Mesenchymal stem cell (in vitro differentiated cells and primary cell): ENCODE data around the gene NLK.

ENCODE experiments used
- DNase-seq: peaks from one replicate; pipeline ENCODE4 v3.0.0-alpha.2; 2013
- H2AFZ ChIP-seq: one replicate; pipeline ENCODE4 v1.6.1; 2013; ENCODE audit warnings: low read depth, mild to moderate bottlenecking, control low read depth, inconsistent platforms, low read length, moderate library complexity
- H2AK5ac ChIP-seq: 2 replicates; pipeline ENCODE4 v1.6.1; 2013; ENCODE audit warnings: low read length, moderate library complexity, mild to moderate bottlenecking, inconsistent platforms; ENCODE audit not compliant: severe bottlenecking
- H2BK120ac ChIP-seq: one replicate; pipeline ENCODE4 v1.6.1; 2013; ENCODE audit warnings: low read depth, mild to moderate bottlenecking, inconsistent platforms, low read length, moderate library complexity
- H2BK12ac ChIP-seq, 2 experiments: one replicate each; pipeline ENCODE4 v1.6.1; 2013; ENCODE audit warnings: inconsistent platforms in 2 of 2, low read length in 2 of 2, mild to moderate bottlenecking in 2 of 2, moderate library complexity in 2 of 2, control low read depth in 1 of 2
- H2BK15ac ChIP-seq: one replicate; pipeline ENCODE4 v1.6.1; 2013; ENCODE audit warnings: mild to moderate bottlenecking, low read depth, inconsistent platforms; ENCODE audit not compliant: poor library complexity, severe bottlenecking
- H2BK5ac ChIP-seq: 2 replicates; pipeline ENCODE4 v1.6.1; 2013; ENCODE audit warnings: low read depth, mild to moderate bottlenecking, low read length, control low read depth, inconsistent platforms; ENCODE audit not compliant: poor library complexity, severe bottlenecking
- H3K14ac ChIP-seq, 2 experiments: one replicate each; pipeline ENCODE4 v1.6.1; 2013; ENCODE audit warnings: inconsistent platforms in 2 of 2, low read length in 2 of 2, control low read depth in 1 of 2, mild to moderate bottlenecking in 1 of 2, moderate library complexity in 1 of 2
- H3K18ac ChIP-seq, 2 experiments: one replicate each; pipeline ENCODE4 v1.6.1; 2013; ENCODE audit warnings: inconsistent platforms in 2 of 2, low read length in 2 of 2, control low read depth in 1 of 2, low read depth in 1 of 2, mild to moderate bottlenecking in 1 of 2
- H3K23ac ChIP-seq, 2 experiments: one replicate each; pipeline ENCODE4 v1.6.1; 2013; ENCODE audit warnings: inconsistent platforms in 2 of 2, low read length in 2 of 2, mild to moderate bottlenecking in 2 of 2, moderate library complexity in 2 of 2, control low read depth in 1 of 2
- H3K27ac ChIP-seq: 2 replicates; pipeline ENCODE4 v1.5.1; 2013; ENCODE audit warnings: mild to moderate bottlenecking, moderate library complexity, low read length, control low read depth, inconsistent platforms; ENCODE audit not compliant: poor library complexity, severe bottlenecking
- H3K27me3 ChIP-seq, 2 experiments: 2 replicates each; pipeline versions ENCODE4 v1.6.1 to v1.7.0; 2013; ENCODE audit warnings: low read length in 2 of 2, mild to moderate bottlenecking in 2 of 2, moderate library complexity in 2 of 2, control low read depth in 1 of 2, inconsistent platforms in 1 of 2; ENCODE audit not compliant: control insufficient read depth in 1 of 2, insufficient read depth in 1 of 2
- H3K36me3 ChIP-seq, 2 experiments: 2 replicates each; pipeline versions ENCODE4 v1.6.1 to v1.7.0; 2013; ENCODE audit warnings: low read length in 2 of 2, control low read depth in 1 of 2, inconsistent platforms in 1 of 2, low read depth in 1 of 2, mild to moderate bottlenecking in 1 of 2; ENCODE audit not compliant: insufficient read depth in 2 of 2, control insufficient read depth in 1 of 2
- H3K4ac ChIP-seq, 2 experiments: one replicate each; pipeline ENCODE4 v1.6.1; 2013; ENCODE audit warnings: inconsistent platforms in 2 of 2, low read length in 2 of 2, mild to moderate bottlenecking in 2 of 2, moderate library complexity in 2 of 2, control low read depth in 1 of 2, low read depth in 1 of 2
- H3K4me1 ChIP-seq: 2 replicates; pipeline ENCODE4 v1.6.1; 2013; ENCODE audit warnings: low read depth, low read length, control low read depth; ENCODE audit not compliant: control insufficient read depth, insufficient read depth
- H3K4me2 ChIP-seq: 2 replicates; pipeline ENCODE4 v1.6.1; 2013; ENCODE audit warnings: low read length, mild to moderate bottlenecking, inconsistent platforms; ENCODE audit not compliant: poor library complexity, severe bottlenecking
- H3K4me3 ChIP-seq, 2 experiments: 2 replicates each; pipeline versions ENCODE4 v1.5.1 to v1.7.0; 2013; ENCODE audit warnings: low read length in 2 of 2, mild to moderate bottlenecking in 2 of 2, control low read depth in 1 of 2, low read depth in 1 of 2; ENCODE audit not compliant: insufficient read depth in 1 of 2
- H3K79me1 ChIP-seq: replicated peaks from 2 replicates; pipeline ENCODE4 v1.6.1; 2013; ENCODE audit warnings: mild to moderate bottlenecking, control low read depth, low read length, inconsistent platforms; ENCODE audit not compliant: poor library complexity, severe bottlenecking
- H3K9ac ChIP-seq: 2 replicates; pipeline ENCODE4 v1.7.0; 2013; ENCODE audit warnings: mild to moderate bottlenecking, low read length, moderate library complexity
- H3K9me3 ChIP-seq: 2 replicates; pipeline ENCODE4 v1.7.0; 2013; ENCODE audit warnings: mild to moderate bottlenecking, low read length; ENCODE audit not compliant: control insufficient read depth
- H4K8ac ChIP-seq: one replicate; pipeline ENCODE4 v1.6.1; 2013; ENCODE audit warnings: inconsistent platforms, mild to moderate bottlenecking, low read length, moderate library complexity
- H4K91ac ChIP-seq: one replicate; pipeline ENCODE4 v1.6.1; 2013; ENCODE audit warnings: mild to moderate bottlenecking, low read length, inconsistent platforms
- WGBS: methylation state at CpG from one replicate; pipeline ENCODE4 v1.1.7; 2013; ENCODE audit warnings: mixed read lengths; 5-methylcytosine and 5-hydroxymethylcytosine counted together

NLK gene

GRCh38 chr17:28043741-28044140 lies 1.3 kb downstream of the NLK start:
- peaks cover 7% of the 10 kb centered on the region for H3K4me1 ChIP-seq
- no peak overlapping the region for H2BK12ac ChIP-seq
- no peak overlapping the region for H2BK5ac ChIP-seq
- H3K14ac ChIP-seq, result no peak overlapping the region
- H3K4ac ChIP-seq, result no peak overlapping the region
- H3K9ac ChIP-seq, result no peak overlapping the region
- H3K36me3 ChIP-seq, result peaks cover 7% of the 10 kb centered on the region in 2 experiments
- peaks cover 3% of the 10 kb centered on the region for H3K79me1 ChIP-seq
- H3K23ac ChIP-seq, result no peak overlapping the region
- H2BK15ac ChIP-seq, result no peak overlapping the region
- H2AK5ac ChIP-seq, result no peak overlapping the region
- DNase-seq, result no peak
- H3K4me3 ChIP-seq, result peak overlapping the region in 1 of 2 experiments; percentile 83
- no peak overlapping the region for H4K8ac ChIP-seq
- H3K27me3 ChIP-seq, result no peaks in the 10 kb centered on the region
- no peak overlapping the region for H3K4me2 ChIP-seq
- no peaks in the 10 kb centered on the region for H3K9me3 ChIP-seq
- no peak overlapping the region for H4K91ac ChIP-seq
- no peak overlapping the region for H2AFZ ChIP-seq
- H3K18ac ChIP-seq, result no peak overlapping the region
- no peak overlapping the region for H3K27ac ChIP-seq
- no peak overlapping the region for H2BK120ac ChIP-seq

GRCh38 chr17:28045304-28045703 lies 2.8 kb downstream of the NLK start:
- Histone ChIP-seq H3K4me3 (peak overlapping the region in 1 of 2 experiments; percentile 83), H3K27ac (no peak overlapping the region), H3K9me3 (no peaks in the 10 kb centered on the region), H2AFZ (no peak overlapping the region), H2BK12ac (no peak overlapping the region), H2BK15ac (no peak overlapping the region), H4K8ac (no peak overlapping the region), H3K4me2 (peak overlapping the region; percentile 10), H4K91ac (no peak overlapping the region), H3K14ac (no peak overlapping the region), H2BK5ac (no peak overlapping the region), H3K4ac (no peak overlapping the region), H2AK5ac (no peak overlapping the region), H3K79me1 (peaks cover 6% of the 10 kb centered on the region), H3K36me3 (peaks cover 7% of the 10 kb centered on the region in 2 experiments), H3K23ac (no peak overlapping the region), H2BK120ac (no peak overlapping the region), H3K9ac (no peak overlapping the region), H3K4me1 (peaks cover 7% of the 10 kb centered on the region), H3K18ac (no peak overlapping the region), H3K27me3 (no peaks in the 10 kb centered on the region)
- no peak for DNase-seq
- 79% methylated on average over 3 of the region's 3 CpGs for WGBS

DNA sequence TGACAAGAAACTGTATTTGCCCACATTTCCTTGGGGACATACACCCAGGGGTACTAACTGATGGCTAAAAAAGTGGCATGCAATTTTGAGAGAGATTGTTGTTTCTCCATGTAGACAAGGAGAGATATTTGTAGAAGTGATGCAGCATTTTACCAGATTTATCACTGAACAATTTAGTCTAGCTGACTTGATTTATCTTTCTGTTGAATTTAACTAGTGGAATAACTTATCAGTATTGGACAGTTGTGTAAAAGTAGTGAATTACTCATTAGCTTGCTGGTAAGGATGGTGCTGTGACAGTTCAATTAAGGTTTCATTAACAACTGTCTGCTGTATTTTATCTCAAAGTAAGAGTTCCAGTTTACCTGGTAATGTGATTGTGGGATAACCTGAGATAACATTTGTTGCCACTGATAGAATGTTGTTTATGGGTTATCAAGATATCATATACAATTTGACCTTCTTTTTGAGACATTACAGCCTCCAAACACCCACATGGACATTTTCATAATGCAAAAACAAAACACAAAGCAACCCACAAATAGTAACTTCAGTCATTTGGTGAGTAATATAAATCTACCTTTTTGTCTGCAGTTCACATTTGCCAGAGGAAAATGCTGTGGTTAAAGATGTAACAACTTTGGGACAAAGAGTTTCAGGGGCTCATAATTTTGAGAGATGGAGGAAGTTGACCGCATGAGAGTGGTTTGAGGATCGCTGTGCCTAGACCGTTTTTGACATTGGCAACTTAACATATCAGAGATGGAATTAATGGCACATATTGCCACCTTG lies 3.8 kb downstream of the NLK start:
- H2AK5ac ChIP-seq, result no peak overlapping the region
- H3K23ac ChIP-seq, result no peak overlapping the region
- H2BK120ac ChIP-seq, result no peak overlapping the region
- H3K14ac ChIP-seq, result no peak overlapping the region
- no peak overlapping the region for H3K4me3 ChIP-seq
- H2BK12ac ChIP-seq, result no peak overlapping the region
- H3K4me2 ChIP-seq, result no peak overlapping the region
- H3K9me3 ChIP-seq, result no peaks in the 10 kb centered on the region
- no peak overlapping the region for H3K27ac ChIP-seq
- no peak overlapping the region for H4K8ac ChIP-seq
- H2BK15ac ChIP-seq, result no peak overlapping the region
- no peak for DNase-seq
- H2BK5ac ChIP-seq, result no peak overlapping the region
- peaks cover 7% of the 10 kb centered on the region in 2 experiments for H3K36me3 ChIP-seq
- 95% methylated on average over 3 of the region's 3 CpGs for WGBS
- H3K18ac ChIP-seq, result no peak overlapping the region
- H3K27me3 ChIP-seq, result no peaks in the 10 kb centered on the region
- peaks cover 9% of the 10 kb centered on the region for H3K79me1 ChIP-seq
- no peak overlapping the region for H2AFZ ChIP-seq
- peaks cover 7% of the 10 kb centered on the region for H3K4me1 ChIP-seq
- no peak overlapping the region for H3K9ac ChIP-seq
- H3K4ac ChIP-seq, result no peak overlapping the region
- H4K91ac ChIP-seq, result no peak overlapping the region

GRCh38 chr17:28047806-28048205 lies 5.3 kb downstream of the NLK start:
- H4K91ac ChIP-seq, result no peak overlapping the region
- no peak overlapping the region for H3K4ac ChIP-seq
- peaks cover 6% of the 10 kb centered on the region for H3K4me1 ChIP-seq

More at GRCh38 chr17:28047806-28048205, 5.3 kb downstream of the NLK start:
- Histone ChIP-seq H2BK120ac (no peak overlapping the region), H3K18ac (no peak overlapping the region), H3K79me1 (peaks cover 8% of the 10 kb centered on the region), H2BK5ac (no peak overlapping the region), H3K4me2 (no peak overlapping the region), H3K23ac (no peak overlapping the region), H3K9me3 (no peaks in the 10 kb centered on the region), H4K8ac (no peak overlapping the region), H2BK12ac (no peak overlapping the region), H3K27me3 (no peaks in the 10 kb centered on the region), H3K36me3 (peaks cover 6 to 7% of the 10 kb centered on the region in 2 experiments), H3K9ac (no peak overlapping the region), H2AK5ac (no peak overlapping the region), H2BK15ac (no peak overlapping the region), H2AFZ (no peak overlapping the region), H3K4me3 (no peak overlapping the region), H3K14ac (no peak overlapping the region), H3K27ac (no peak overlapping the region)
- no peak for DNase-seq
- WGBS, result 8% methylated on average over 1 of the region's 4 CpGs
